ENCODE results near the gene ADH4.

GRCh38 chr4:99084595-99084994, 59.5 kb downstream of the ADH4 start:
- TF ChIP-seq YY1 (IDR thresholded peaks at IDR 0.05; ENCODE audit: low read depth, low read length) (no peak), CTCF (IDR thresholded peaks at IDR 0.05 in 2 of 3, conservative IDR thresholded peaks at IDR 0.05 in 1 of 3; ENCODE audit: control insufficient read depth in 2 of 3, extremely low read depth in 1 of 3, insufficient read depth in 1 of 3, low read depth in 3 of 3, low read length in 3 of 3) (no peak), TCF3 (IDR thresholded peaks at IDR 0.05; ENCODE audit: borderline replicate concordance, insufficient read depth, low read depth, low read length) (no peak), NFYB (IDR thresholded peaks at IDR 0.05; ENCODE audit: insufficient read depth, low read depth, low read length) (no peak), EZH2 (IDR thresholded peaks at IDR 0.05; ENCODE audit: borderline replicate concordance, control insufficient read depth, low read depth, low read length) (no peak), TAF1 (IDR thresholded peaks at IDR 0.05; ENCODE audit: borderline replicate concordance, low read depth, low read length) (no peak), EGR1 (IDR thresholded peaks at IDR 0.05; ENCODE audit: borderline replicate concordance in 1 of 2, low read depth in 2 of 2, low read length in 2 of 2) (no peak)
